HepG2 (cell line): ENCODE measurements around the gene LMAN1L. TPM values are rescaled to one million over a fixed set of nuclear protein-coding genes. Genes with fewer than 3 reads are reported as not detected.
A peak's percentile ranks its signal among the peaks of the same experiment; 100 is the strongest.

Source experiments
- ATF7-NPFF ChIP-seq: sonication (generic); formaldehyde crosslinking; IDR thresholded peaks from 2 replicates; pipeline ENCODE4 v1.8.1; 2023; ENCODE audit warnings: mild to moderate bottlenecking, low read depth, missing genetic modification reagents, moderate library complexity
- BHLHE40 ChIP-seq: IDR thresholded peaks from 2 replicates; pipeline ENCODE4 v1.6.1; 2011; ENCODE audit warnings: low read length, improper control_type of control experiment
- CENPX ChIP-seq: sonication (generic); formaldehyde crosslinking; IDR thresholded peaks from 2 replicates; pipeline ENCODE4 v1.9.0; 2021; ENCODE audit warnings: mild to moderate bottlenecking, missing genetic modification reagents, moderate library complexity
- CHCHD3 ChIP-seq: sonication (generic); formaldehyde crosslinking; IDR thresholded peaks from 2 replicates; pipeline ENCODE4 v1.8.0; 2022; ENCODE audit warnings: mild to moderate bottlenecking, missing genetic modification reagents, moderate library complexity
- GABPB1 ChIP-seq: IDR thresholded peaks from 2 replicates; pipeline ENCODE4 v1.6.1; 2016; ENCODE audit warnings: mild to moderate bottlenecking, missing genetic modification reagents, moderate library complexity, missing compliant biosample characterization
- HDAC1 ChIP-seq: sonication (generic); formaldehyde crosslinking; IDR thresholded peaks from 2 replicates; pipeline ENCODE4 v1.5.1; 2020; ENCODE audit warnings: mild to moderate bottlenecking, missing genetic modification reagents
- MAX ChIP-seq: IDR thresholded peaks from 2 replicates; pipeline ENCODE4 v1.6.1; 2012; ENCODE audit warnings: inconsistent platforms
- REPIN1 ChIP-seq: sonication (generic); formaldehyde crosslinking; IDR thresholded peaks from 2 replicates; pipeline ENCODE4 v1.8.0; 2022; ENCODE audit warnings: missing genetic modification reagents, low read depth, mild to moderate bottlenecking, borderline replicate concordance
- SIN3A ChIP-seq: IDR thresholded peaks from 2 replicates; pipeline ENCODE4 v1.6.1; 2011; ENCODE audit warnings: low read depth, mild to moderate bottlenecking, control low read depth, low read length, borderline replicate concordance
- SKIL ChIP-seq: sonication (generic); formaldehyde crosslinking; IDR thresholded peaks from 2 replicates; pipeline ENCODE4 v1.8.0; 2022; ENCODE audit warnings: missing genetic modification reagents, mild to moderate bottlenecking, moderate library complexity, borderline replicate concordance
- ZNF24 ChIP-seq: fragments of 450-650 bp; IDR thresholded peaks from 2 replicates; pipeline ENCODE4 v1.6.1; 2017; ENCODE audit warnings: antibody characterized with exemption, mild to moderate bottlenecking
- ZNF639 ChIP-seq: conservative IDR thresholded peaks from 2 replicates; pipeline ENCODE4 v1.6.1; 2018; ENCODE audit warnings: missing genetic modification reagents
- ZNF768 ChIP-seq: sonication (generic); formaldehyde crosslinking; IDR thresholded peaks from 2 replicates; pipeline ENCODE4 v1.4.0; 2020; ENCODE audit warnings: missing genetic modification reagents
- polyA plus RNA-seq, 8 experiments: library from polyadenylated mRNA; depleted of rRNA in 3 of 8; stranded (reverse) in 7 of 8; unstranded in 1 of 8; fragments of >200 nt; fragmentation: Illumina TruSeq in 4 of 8; extraction: Trizol in 4 of 8; gene quantifications; 2 replicates each; pipeline versions ENCODE4 v1.2.1 to v1.2.3, GENCODE V29; 2011 to 2016; ENCODE audit warnings: low read depth in 4 of 8, missing spikeins in 1 of 8, mixed read lengths in 1 of 8; ENCODE audit not compliant: insufficient read depth in 1 of 8
- total RNA-seq, 5 experiments: library from RNA; depleted of rRNA; stranded (reverse); fragments of >200 nt; fragmentation: Illumina TruSeq; extraction: Trizol; gene quantifications; 2 replicates each; pipeline ENCODE4 v1.2.3, GENCODE V29; 2016; ENCODE audit warnings: low read depth in 1 of 5
- TF ChIP-seq, protein P1 (sequence below): sonication (generic); formaldehyde crosslinking; IDR thresholded peaks from 2 replicates; pipeline ENCODE4 v1.4.0; 2020; ENCODE audit warnings: missing genetic modification reagents
- TF ChIP-seq, protein P2 (sequence below): sonication (generic); formaldehyde crosslinking; IDR thresholded peaks from 2 replicates; pipeline ENCODE4 v1.4.0; 2020; ENCODE audit warnings: missing genetic modification reagents

The LMAN1L gene
- total and polyA plus RNA-seq, 2 of the 13 experiments (the other 11 are each of a cell fraction or from before 2014, with no cell fraction given) = not detected

- TF ChIP-seq, protein P1, sequence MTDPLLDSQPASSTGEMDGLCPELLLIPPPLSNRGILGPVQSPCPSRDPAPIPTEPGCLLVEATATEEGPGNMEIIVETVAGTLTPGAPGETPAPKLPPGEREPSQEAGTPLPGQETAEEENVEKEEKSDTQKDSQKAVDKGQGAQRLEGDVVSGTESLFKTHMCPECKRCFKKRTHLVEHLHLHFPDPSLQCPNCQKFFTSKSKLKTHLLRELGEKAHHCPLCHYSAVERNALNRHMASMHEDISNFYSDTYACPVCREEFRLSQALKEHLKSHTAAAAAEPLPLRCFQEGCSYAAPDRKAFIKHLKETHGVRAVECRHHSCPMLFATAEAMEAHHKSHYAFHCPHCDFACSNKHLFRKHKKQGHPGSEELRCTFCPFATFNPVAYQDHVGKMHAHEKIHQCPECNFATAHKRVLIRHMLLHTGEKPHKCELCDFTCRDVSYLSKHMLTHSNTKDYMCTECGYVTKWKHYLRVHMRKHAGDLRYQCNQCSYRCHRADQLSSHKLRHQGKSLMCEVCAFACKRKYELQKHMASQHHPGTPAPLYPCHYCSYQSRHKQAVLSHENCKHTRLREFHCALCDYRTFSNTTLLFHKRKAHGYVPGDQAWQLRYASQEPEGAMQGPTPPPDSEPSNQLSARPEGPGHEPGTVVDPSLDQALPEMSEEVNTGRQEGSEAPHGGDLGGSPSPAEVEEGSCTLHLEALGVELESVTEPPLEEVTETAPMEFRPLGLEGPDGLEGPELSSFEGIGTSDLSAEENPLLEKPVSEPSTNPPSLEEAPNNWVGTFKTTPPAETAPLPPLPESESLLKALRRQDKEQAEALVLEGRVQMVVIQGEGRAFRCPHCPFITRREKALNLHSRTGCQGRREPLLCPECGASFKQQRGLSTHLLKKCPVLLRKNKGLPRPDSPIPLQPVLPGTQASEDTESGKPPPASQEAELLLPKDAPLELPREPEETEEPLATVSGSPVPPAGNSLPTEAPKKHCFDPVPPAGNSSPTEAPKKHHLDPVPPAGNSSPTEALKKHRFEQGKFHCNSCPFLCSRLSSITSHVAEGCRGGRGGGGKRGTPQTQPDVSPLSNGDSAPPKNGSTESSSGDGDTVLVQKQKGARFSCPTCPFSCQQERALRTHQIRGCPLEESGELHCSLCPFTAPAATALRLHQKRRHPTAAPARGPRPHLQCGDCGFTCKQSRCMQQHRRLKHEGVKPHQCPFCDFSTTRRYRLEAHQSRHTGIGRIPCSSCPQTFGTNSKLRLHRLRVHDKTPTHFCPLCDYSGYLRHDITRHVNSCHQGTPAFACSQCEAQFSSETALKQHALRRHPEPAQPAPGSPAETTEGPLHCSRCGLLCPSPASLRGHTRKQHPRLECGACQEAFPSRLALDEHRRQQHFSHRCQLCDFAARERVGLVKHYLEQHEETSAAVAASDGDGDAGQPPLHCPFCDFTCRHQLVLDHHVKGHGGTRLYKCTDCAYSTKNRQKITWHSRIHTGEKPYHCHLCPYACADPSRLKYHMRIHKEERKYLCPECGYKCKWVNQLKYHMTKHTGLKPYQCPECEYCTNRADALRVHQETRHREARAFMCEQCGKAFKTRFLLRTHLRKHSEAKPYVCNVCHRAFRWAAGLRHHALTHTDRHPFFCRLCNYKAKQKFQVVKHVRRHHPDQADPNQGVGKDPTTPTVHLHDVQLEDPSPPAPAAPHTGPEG (CRISPR knock-in tag) = no peak
- TF ChIP-seq GABPB1 (CRISPR knock-in tag) (peak; percentile 35), ATF7-NPFF (CRISPR knock-in tag) (peak; percentile 46; the same call in 1 of the 2 replicates), MAX (0 out of 2 replicates have a peak, but pooled peaks have one; percentile 11), BHLHE40 (peak; percentile 13; the same call in 1 of the 2 replicates), ZNF768 (CRISPR knock-in tag) (peak; percentile 84; the same call in 1 of the 2 replicates), HDAC1 (CRISPR knock-in tag) (peak; percentile 34; the same call in 1 of the 2 replicates), REPIN1 (CRISPR knock-in tag) (0 out of 2 replicates have a peak, but pooled peaks have one; percentile 26), CENPX (CRISPR knock-in tag) (no peak), SKIL (no peak), ZNF24 (peak; percentile 93), CHCHD3 (CRISPR knock-in tag) (peak; percentile 38; the same call in 1 of the 2 replicates), SIN3A (peak; percentile 18; the same call in 1 of the 2 replicates), ZNF639 (CRISPR knock-in tag) (no peak)
- TF ChIP-seq, protein P2, sequence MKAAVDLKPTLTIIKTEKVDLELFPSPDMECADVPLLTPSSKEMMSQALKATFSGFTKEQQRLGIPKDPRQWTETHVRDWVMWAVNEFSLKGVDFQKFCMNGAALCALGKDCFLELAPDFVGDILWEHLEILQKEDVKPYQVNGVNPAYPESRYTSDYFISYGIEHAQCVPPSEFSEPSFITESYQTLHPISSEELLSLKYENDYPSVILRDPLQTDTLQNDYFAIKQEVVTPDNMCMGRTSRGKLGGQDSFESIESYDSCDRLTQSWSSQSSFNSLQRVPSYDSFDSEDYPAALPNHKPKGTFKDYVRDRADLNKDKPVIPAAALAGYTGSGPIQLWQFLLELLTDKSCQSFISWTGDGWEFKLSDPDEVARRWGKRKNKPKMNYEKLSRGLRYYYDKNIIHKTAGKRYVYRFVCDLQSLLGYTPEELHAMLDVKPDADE (CRISPR knock-in tag) = 0 out of 2 replicates have a peak, but pooled peaks have one; percentile 52
Measured at GRCh38 chr15:74781431-74782258, 31.0 kb upstream of the LMAN1L start, which contains the start of gene CSK (continued).
